Neural progenitor cell (in vitro differentiated cells): Measurements from ENCODE around the gene SRSF7. TPM values are rescaled to one million over a fixed set of nuclear protein-coding genes. Genes with fewer than 3 reads are reported as not detected.

Experiments
- DNase-seq: peaks from one replicate; pipeline ENCODE4 v3.0.0-alpha.2; 2016; ENCODE audit warnings: low spot score
- H2AFZ ChIP-seq: fragments of 200-600 bp; sonication (generic); replicated peaks from 2 replicates; pipeline ENCODE4 v1.6.1; 2016; ENCODE audit warnings: antibody characterized with exemption
- H3F3A ChIP-seq: fragments of 200-600 bp; sonication (generic); 2 replicates; pipeline ENCODE4 v1.6.1; 2016; ENCODE audit warnings: antibody characterized with exemption, low read depth
- H3K27ac ChIP-seq: fragments of 200-600 bp; sonication (generic); 2 replicates; pipeline ENCODE4 v1.5.1; 2016; ENCODE audit warnings: mild to moderate bottlenecking
- H3K27me3 ChIP-seq: fragments of 200-600 bp; sonication (generic); 2 replicates; pipeline ENCODE4 v1.6.1; 2016; ENCODE audit warnings: mild to moderate bottlenecking, moderate library complexity
- H3K36me3 ChIP-seq: fragments of 200-600 bp; sonication (generic); 2 replicates; pipeline ENCODE4 v1.5.1; 2016
- H3K4me1 ChIP-seq: fragments of 200-600 bp; sonication (generic); 2 replicates; pipeline ENCODE4 v1.6.1; 2016; ENCODE audit warnings: mixed run types
- H3K4me2 ChIP-seq: fragments of 200-600 bp; sonication (generic); 2 replicates; pipeline ENCODE4 v1.6.1; 2016
- H3K4me3 ChIP-seq: fragments of 200-600 bp; sonication (generic); 2 replicates; pipeline ENCODE4 v1.5.1; 2016
- H3K79me2 ChIP-seq: fragments of 200-600 bp; sonication (generic); 2 replicates; pipeline ENCODE4 v1.6.1; 2016; ENCODE audit warnings: low read depth
- H3K9ac ChIP-seq: fragments of 200-600 bp; sonication (generic); 2 replicates; pipeline ENCODE4 v1.6.1; 2016
- H3K9me3 ChIP-seq: fragments of 200-600 bp; sonication (generic); 2 replicates; pipeline ENCODE4 v1.5.1; 2016; ENCODE audit warnings: low read depth
- H4K20me1 ChIP-seq: fragments of 200-600 bp; sonication (generic); 2 replicates; pipeline ENCODE4 v1.6.1; 2016; ENCODE audit warnings: low read depth
- H3K27ac Mint-ChIP-seq: 3 replicates; pipeline ENCODE4 v1.8.0; 2021; ENCODE audit warnings: mixed read lengths
- H3K27me3 Mint-ChIP-seq: 2 replicates; pipeline ENCODE4 v1.8.0; 2022; ENCODE audit warnings: low read depth, mild to moderate bottlenecking, inconsistent platforms, moderate library complexity, mixed read lengths; ENCODE audit not compliant: insufficient read depth
- H3K36me3 Mint-ChIP-seq: 3 replicates; pipeline ENCODE4 v1.8.0; 2021; ENCODE audit warnings: mixed read lengths
- H3K4me1 Mint-ChIP-seq: 3 replicates; pipeline ENCODE4 v1.8.0; 2021; ENCODE audit warnings: mixed read lengths
- H3K4me3 Mint-ChIP-seq: 3 replicates; pipeline ENCODE4 v1.8.0; 2021; ENCODE audit warnings: mild to moderate bottlenecking, moderate library complexity, mixed read lengths
- H3K9me3 Mint-ChIP-seq: 3 replicates; pipeline ENCODE4 v1.8.0; 2020; ENCODE audit warnings: mixed read lengths
- CTCF ChIP-seq: fragments of 200-600 bp; sonication (generic); IDR thresholded peaks from 2 replicates; pipeline ENCODE4 v1.5.1; 2017; ENCODE audit warnings: antibody characterized with exemption, mild to moderate bottlenecking
- EZH2 ChIP-seq: fragments of 200-600 bp; sonication (generic); IDR thresholded peaks from 2 replicates; pipeline ENCODE4 v1.6.1; 2017; ENCODE audit warnings: antibody characterized with exemption, mild to moderate bottlenecking, moderate library complexity
- EZH2phosphoT487 ChIP-seq: fragments of 200-600 bp; sonication (generic); IDR thresholded peaks from 2 replicates; pipeline ENCODE4 v1.6.1; 2017; ENCODE audit warnings: antibody characterized with exemption
- total RNA-seq: library from RNA; depleted of rRNA; stranded (reverse); fragments of >200 nt; gene quantifications from 2 replicates; pipeline ENCODE4 v1.2.3, GENCODE V29; 2015; ENCODE audit warnings: low replicate concordance

Gene SRSF7
- total RNA-seq, 1 donor from 2014 or later = 307 TPM

GRCh38 chr2:38698467-38699003 is 52.6 kb downstream of the SRSF7 start:
- no peaks in the 10 kb centered on the region for H3K9me3 ChIP-seq
- no peaks in the 10 kb centered on the region for H3K4me1 ChIP-seq
- no peak overlapping the region for H3K9ac ChIP-seq
- H3K36me3 ChIP-seq = no peaks in the 10 kb centered on the region
- TF ChIP-seq CTCF (no peak), EZH2 (no peak), EZH2phosphoT487 (no peak)
- Mint-ChIP-seq H3K36me3 (peaks cover 6% of the 10 kb centered on the region), H3K4me1 (peaks cover 3% of the 10 kb centered on the region), H3K27me3 (no peaks in the 10 kb centered on the region), H3K9me3 (no peaks in the 10 kb centered on the region), H3K4me3 (no peak overlapping the region), H3K27ac (no peak overlapping the region)
- no peaks in the 10 kb centered on the region for H3K79me2 ChIP-seq
- H3K4me2 ChIP-seq = no peak overlapping the region
- no peaks in the 10 kb centered on the region for H4K20me1 ChIP-seq
- H3K27me3 ChIP-seq = no peaks in the 10 kb centered on the region
- H3K4me3 ChIP-seq = no peak overlapping the region
- H2AFZ ChIP-seq = no peak overlapping the region
- DNase-seq = no peak
- no peaks in the 10 kb centered on the region for H3F3A ChIP-seq
- H3K27ac ChIP-seq = no peak overlapping the region

- DNase-seq = no peak
- H3K4me1 ChIP-seq = no peaks in the 10 kb centered on the region
- no peaks in the 10 kb centered on the region for H3K36me3 ChIP-seq
- H3K9me3 ChIP-seq = no peaks in the 10 kb centered on the region
- H3K4me2 ChIP-seq = no peak overlapping the region
- no peak overlapping the region for H3K4me3 ChIP-seq
- H3K27me3 ChIP-seq = no peaks in the 10 kb centered on the region
- no peak overlapping the region for H2AFZ ChIP-seq
- TF ChIP-seq EZH2 = no peak
- no peak for TF ChIP-seq EZH2phosphoT487
- TF ChIP-seq CTCF = no peak
- H3K9me3 Mint-ChIP-seq = no peaks in the 10 kb centered on the region
- H3K4me1 Mint-ChIP-seq = no peaks in the 10 kb centered on the region
- no peak overlapping the region for H3K27ac ChIP-seq
- H3K27me3 Mint-ChIP-seq = no peaks in the 10 kb centered on the region
- H3K79me2 ChIP-seq = no peaks in the 10 kb centered on the region
- no peak overlapping the region for H3K9ac ChIP-seq
- H3K4me3 Mint-ChIP-seq = no peak overlapping the region
- no peaks in the 10 kb centered on the region for H3F3A ChIP-seq
- H3K27ac Mint-ChIP-seq = no peak overlapping the region
- H4K20me1 ChIP-seq = no peaks in the 10 kb centered on the region
- peaks cover 5% of the 10 kb centered on the region for H3K36me3 Mint-ChIP-seq
These were observed 53.9 kb downstream of the SRSF7 start for GRCh38 chr2:38697116-38697840.

Other genes starting within 250 kb of the SRSF7 start
- gene HNRNPLL, start 148.4 kb downstream of the SRSF7 start, total RNA-seq = 82.3 and 109 TPM in 2 replicates
- 7.1 and 8.3 TPM in 2 replicates for gene GALM, start 85.2 kb downstream of the SRSF7 start, total RNA-seq
- 14.0 and 21.4 TPM in 2 replicates for gene GEMIN6, start 26.8 kb upstream of the SRSF7 start, total RNA-seq
- 33.3 and 33.9 TPM in 2 replicates for gene DHX57, start 124.6 kb upstream of the SRSF7 start, total RNA-seq
- 17.4 and 42.9 TPM in 2 replicates for gene MORN2, start 124.6 kb upstream of the SRSF7 start, total RNA-seq
- gene ARHGEF33, start 138.5 kb upstream of the SRSF7 start, total RNA-seq = 0.19 and 2.5 TPM in 2 replicates